Left renal cortex interstitium (tissue), 4 donors: ENCODE measurements around the gene MYL3. TPM values are rescaled to one million over a fixed set of nuclear protein-coding genes. Genes with fewer than 3 reads are reported as not detected.

Source experiments
- DNase-seq, 4 donors: peaks; one replicate each; pipeline ENCODE4 v3.0.0-alpha.2; 2013; ENCODE audit warnings: low read depth in 4 of 4, low spot score in 2 of 4, missing footprints in 1 of 4
- polyA plus RNA-seq, 4 donors: library from polyadenylated mRNA; unstranded; fragments of 120-200 nt; gene quantifications; one replicate each; pipeline ENCODE4 v1.2.1, GENCODE V29; 2013; ENCODE audit not compliant: insufficient read length in 4 of 4

Gene MYL3
- polyA plus RNA-seq, 4 donors: 23.7 to 27.6 (median 24.9) TPM

DNA sequence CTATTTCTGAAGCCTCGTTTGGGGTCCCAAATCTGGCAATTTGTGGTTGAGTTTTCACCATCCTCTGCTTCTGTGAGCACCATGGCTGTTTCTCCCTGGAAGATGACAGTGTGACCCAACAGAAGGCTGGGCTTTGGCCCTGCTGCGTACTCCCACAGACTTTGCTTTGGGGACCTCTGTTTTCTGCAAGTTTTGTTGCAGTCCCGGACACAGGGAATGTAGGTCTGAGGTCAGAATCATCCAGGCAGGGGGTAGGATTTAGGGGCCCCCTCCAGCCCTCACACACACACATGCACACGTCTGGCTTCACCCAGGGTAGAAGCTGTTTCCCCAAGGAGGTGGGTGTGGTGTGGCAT, 20.6 kb upstream of the MYL3 start:
- DNase-seq: no peak

DNA sequence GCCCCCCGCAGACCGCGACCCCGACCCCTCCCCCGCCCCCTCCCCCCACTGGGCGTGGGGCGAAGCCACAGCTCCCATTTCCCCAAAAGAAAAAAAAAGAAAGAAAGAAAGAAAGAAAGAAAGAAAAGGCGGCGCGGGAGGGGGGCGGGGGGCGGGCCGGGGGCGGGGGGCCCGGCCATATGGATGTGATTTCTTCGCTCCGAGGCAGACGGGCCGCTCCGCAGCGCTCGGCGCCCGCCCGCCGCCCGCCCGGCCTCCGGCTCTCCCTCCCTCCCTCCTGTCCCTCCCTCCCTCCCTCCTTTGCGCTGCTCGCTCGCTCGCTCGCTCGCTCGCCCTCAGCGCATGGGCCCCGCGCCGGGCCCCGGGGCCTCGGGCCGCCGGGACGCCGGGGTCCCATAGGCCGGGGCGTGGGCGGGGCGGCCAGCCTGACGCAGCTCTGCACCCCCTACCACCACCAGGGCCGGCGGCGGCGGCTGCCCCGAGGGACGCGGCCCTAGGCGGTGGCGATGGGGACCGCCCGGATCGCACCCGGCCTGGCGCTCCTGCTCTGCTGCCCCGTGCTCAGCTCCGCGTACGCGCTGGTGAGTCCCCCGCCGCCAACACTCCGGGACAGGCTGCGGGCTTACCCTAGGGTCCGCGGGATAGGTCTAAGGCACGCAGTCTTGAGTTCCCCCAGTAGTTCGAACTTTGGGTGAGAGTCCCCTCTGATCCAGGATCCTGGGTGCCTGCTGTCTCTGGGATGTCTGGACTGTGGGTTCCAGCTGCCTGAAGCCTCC, 20.0 kb upstream of the MYL3 start:
- DNase-seq: no peak

DNA sequence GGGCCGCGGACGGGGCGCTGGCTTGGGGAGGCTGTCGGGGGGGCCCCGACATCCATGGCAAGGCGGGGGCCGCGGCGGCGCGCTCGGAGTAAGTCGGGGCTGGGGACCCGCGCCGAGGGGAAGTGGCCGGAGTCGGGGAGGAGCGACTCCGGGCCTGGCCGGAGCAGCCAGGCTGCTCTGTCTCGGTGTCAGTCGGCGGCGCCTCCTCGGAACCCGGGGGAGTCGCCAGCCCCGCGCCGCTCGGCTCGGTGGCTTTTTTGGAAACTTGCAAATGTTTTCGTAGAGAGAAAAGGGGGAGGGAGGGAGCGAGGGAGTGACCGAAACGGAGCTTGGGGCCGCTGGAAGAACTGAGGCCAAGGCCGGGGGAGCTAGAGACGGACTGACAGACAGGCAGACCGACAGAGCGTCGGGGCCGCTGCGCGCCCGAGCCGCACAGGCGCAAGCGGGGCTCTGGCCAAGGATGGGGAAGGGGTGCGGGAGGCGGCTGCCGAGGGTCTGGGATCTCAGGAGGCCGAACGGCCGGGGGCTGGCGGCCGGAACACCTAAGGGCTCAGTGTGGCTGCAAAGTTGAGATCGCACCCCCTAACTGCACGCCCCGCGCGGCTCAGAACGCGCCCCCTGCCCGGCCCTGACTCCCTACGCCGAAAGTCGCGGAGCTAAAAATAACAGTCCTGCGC, 19.3 kb upstream of the MYL3 start:
- DNase-seq: no peak

DNA sequence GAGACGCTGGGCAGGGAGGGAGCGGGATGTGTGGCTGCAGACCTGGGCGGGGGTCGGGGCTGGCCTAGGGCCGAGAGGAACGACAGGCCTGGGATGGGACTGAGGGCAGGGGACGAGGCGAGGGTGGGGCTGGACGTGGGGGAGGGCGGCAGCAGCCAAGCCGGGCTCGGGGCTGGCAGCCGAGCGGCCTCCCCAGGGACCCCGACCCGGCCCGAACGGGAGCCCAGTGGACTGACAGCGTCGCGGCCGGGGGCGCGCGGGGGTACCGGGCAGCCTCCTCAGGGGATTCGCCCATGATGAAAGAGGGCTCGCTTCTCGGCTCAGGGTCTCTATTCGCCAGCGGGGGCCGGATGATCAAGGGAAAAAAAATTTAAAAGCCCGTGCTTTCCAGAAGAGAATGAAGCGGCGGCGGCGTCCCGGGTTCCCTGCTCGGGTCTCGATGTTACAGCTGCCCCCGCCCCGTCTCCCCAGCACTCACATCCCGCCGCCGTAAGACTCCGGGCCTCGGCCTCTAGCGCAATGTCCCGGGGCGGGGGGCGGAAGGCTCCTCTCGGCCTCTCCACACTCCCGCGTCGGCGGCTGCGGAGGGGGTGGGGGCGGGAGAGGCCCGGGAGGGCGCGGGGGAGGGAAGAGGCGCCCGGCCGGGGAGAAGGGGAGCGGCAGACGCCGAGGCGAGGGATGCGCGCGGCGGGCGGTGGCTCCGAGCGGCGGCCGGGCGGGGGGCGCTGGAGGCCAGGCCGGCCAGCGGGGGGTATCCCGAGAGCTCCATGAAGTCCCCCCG, 18.5 kb upstream of the MYL3 start:
- no peak for DNase-seq

DNA sequence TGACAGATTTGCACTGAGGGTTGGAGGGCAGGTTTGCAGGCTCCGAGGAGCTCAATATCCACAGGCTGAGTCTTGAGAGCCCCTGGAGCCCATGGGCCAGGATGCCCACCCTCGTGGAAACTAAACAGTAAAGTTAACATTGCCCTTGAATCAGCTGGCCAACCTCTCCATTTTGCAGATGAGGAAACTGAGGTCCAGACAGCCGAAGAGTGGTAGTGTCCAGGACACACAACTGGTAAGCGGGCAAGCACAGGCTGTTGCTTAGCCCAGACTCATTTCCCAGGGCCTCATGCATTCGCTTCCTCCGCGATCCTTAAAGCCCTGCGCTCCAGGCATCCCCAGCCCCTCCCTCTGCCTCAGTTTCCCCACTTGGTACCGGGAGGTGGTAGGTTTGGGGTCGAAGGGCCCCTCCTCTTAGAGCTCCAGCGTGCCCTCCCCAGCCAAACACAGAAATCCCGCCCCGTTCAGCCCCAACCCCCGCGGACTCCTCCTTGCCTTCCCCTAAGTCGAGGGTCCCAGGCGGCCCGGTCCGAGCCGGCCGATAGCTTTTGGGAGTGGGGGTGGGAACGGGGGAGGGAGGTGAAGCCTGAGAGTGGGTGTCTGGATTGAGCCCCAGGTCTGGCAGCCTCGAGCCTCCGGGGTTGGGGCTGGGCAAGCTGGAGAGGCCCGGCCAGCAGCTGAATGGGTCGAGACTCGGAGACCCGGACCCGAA, 17.8 kb upstream of the MYL3 start:
- DNase-seq: no peak

DNA sequence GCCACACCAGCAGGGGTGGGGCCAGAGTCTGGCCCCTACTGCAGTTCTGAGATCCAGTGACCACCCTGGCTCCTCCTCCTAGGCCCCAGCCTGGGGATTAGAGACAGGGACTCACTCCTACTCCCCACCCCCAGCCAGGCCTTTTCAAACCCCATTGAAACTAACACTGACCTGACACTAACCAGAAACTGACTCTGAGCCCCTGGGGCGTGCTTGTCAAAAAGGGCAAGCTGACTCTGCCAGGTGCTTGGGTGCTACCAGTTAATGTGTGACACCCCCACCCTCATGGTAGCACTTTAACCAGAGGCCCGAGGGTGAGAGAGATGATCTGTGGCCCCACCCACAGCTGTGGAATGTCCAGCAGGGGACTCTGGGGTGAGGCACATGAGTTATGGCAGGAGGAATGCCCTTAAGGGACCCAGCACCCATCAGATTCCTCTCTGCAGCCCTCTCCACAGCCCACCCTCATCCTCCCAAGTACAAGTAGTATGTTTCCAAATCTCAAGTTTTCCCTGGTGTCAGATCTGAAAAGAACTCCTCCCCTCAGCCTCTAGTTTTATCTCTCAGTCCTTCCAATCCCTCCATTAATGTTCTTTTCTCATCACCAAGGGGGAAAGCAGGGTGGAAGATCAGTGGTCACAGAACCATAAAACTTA, 15.7 kb upstream of the MYL3 start:
- DNase-seq: no peak

DNA sequence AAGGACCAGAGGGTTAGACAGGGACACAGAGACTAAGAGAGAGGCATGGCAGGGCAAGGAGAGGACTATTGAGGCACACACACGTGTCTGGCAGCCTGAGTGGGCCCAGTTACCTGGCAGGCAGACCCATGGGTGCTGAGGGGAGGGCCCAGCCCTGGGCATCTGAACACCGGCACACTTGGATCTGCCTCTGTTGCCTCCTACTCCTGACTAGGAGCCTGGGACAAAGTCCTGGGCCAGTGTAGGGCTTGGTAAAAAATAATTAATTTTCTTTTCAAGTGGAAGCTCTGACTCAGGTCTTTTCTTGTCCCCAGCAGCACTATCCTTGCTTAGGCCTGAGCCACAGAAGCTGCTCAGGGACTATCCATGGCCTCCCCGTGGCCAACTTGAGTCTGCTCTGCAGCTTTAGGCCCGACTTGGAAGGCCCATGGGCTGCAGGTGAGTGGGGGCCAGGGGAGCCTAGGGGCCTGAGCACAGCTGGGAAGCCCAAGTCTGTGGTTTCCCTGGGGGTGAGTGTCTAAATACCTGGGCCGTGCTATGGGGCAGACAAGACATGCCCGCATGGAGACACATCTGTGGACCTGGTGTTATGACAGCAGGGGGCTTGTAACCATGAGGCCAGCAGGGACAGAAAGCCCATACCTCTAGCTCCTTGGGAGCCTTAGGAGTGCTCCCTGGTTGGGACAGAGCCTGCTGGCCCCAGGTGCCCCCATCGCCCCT, 14.3 kb upstream of the MYL3 start, which contains the start of gene PTH1R:
Gene PTH1R (plus strand): TSS at position 316 of the 720 bp plus-strand sequence. CDS start 5,839 bp downstream, outside the sequence.
- DNase-seq: no peak

DNA sequence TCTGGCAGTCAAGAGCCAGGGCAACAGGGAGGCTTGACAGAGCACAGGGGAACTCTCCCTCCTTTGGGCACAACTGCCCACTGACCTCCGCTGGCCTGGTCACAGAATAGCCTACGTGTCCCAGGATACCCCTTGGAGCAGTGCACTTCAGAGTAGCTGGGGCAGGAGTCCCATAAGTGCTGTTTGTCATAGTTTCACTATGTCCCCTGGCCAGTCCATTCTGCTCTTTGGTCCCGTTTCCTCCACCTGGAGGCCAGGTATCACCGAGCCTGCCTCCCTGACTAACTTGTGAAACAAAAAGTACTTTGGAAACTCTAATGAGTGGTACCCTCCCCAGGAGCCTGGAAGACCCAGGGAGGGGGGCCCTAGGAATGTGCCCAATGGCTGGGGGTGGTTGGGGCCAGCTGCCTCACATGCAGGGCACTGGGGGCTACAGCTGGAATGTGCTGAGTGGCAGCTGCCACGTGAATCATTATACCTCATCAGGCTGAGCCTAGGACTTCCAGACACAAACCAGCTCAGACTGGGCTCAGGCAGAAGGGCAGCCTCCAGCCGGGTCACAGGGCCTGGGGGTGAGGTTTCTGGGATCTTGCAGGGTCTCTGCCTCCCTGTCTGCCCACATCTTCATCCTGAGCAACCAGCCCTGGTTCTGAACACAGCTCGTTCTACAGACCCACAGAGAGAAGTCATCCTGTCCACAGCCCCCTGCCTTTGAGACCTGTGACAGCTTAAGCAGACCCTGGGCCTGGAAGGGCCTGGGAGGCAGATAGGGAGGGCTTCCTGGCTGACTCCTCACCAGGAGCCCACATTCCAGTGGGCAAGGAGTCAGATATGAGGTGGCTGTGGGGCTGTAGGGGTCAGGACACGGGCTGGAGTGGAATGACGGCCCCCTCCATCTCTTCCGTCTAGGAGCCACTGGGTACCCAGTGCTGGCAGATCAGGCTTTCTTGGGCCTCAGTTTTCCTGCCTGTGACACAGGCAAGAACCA, 13.4 kb upstream of the MYL3 start:
- no peak for DNase-seq

DNA sequence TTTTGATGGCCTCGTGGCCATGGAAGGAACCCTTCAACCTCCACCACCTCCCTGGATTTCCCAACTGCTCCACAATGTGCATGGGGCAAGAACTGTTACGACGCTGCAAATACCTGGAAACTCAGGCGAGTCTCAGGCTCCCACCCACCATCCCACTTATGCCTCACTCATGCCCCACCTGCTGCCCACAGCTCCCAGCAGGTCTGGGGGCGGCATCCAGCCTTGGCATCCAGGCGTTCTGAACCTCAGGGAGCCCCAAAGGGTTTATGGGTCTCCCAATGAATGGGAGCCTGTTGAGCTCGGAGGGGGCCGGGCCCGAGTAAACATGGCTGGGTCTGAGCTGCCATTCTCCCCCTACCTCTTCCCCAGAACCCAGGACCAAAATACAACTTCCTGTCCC, 12.3 kb upstream of the MYL3 start:
- DNase-seq: no peak

DNA sequence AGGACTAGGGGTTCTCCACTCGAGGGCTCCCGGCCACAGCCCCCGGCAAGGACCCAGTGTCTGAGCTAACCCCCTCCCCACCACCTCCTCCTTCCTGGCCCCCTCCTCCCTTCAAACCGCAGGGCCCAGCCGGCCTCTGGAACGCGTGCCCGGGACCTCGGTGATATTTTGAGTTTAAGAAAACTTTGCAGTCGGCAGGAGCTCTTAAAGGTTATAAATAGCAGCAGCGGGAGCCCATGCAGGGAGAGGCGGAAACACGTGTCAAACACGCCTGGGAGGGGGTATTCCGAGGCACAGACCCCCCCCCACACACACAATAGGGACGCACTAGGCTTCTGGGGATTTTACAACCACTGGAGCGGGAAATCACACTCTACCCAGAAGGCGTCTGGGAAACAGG, 11.2 kb upstream of the MYL3 start:
- no peak for DNase-seq

DNA sequence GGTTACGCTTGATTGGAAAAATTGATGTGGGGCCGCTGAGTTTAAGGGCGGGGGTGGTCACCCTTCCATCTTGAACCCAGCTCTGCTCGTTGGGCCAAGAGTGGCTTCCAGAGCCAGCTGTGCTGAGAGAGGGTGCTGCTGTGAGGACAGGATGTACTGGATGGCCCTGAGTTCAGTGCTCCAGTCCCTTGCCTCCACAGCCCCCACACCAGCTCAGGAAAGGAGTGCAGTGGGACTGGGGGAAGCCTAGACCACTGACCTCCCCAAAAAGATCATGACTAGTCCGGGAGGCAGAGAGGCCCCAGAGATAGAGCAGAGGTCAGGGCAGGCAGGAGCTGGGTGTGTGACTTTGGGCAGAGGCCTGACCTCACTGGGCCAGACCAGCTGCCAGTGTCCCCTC, 10.3 kb upstream of the MYL3 start:
- no peak for DNase-seq

DNA sequence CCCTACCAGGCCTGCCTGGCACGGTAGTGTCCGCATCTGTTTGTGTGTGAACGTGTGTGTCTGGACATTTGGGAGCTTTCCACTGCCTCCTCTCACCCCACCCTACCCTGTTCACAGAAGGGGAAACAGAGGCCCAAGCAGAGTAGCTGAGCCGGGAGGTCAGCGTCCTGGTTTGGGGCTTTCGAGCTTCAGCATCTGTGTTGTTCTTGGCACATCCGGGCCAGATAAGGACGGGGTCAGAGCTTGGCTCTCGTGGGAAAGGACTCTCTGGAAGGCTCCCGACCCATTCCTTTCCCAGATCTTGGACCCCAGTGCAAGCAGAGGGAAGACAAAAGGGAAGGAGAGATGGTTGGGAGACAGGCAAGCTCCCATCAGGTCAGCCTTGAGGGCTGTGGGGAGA, 8.0 kb upstream of the MYL3 start:
- DNase-seq: no peak

DNA sequence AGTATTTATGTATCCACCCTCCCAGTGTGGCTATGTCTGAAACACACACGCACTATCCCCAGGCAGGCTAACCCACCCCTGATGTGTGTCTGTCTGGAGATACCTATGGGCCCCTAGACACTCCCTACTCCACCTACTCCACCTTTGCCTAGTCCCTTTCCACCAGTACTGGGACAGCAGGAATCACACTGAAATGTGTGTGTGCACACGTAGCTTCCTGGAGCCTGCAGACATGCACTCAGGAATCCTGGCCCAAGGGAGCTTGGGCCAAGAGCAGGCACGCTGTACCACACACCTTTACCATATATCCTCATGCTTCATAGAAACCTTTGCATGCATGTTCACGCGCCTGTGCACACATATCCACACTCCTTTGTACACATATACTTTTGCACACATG, 7.4 kb upstream of the MYL3 start:
- DNase-seq: no peak

DNA sequence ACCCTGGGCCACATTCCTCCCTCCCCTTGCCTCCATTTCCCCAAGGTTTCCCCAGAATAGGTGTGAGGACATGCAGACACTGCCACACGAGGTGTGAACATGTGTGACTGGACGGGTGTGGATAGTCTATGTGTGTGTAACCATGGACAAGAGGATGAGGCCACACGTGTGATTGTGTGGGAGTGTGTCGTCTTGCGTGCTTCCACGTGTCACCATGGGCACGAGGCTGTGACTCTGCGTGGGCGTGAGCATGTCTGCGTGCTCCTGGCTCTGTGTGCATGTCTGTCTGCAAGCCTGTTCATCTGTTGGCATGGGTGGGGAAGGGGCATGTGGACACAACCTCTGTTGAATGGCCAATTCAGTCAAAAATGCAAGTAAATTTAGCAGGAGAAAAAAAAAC, 6.2 kb upstream of the MYL3 start:
- no peak for DNase-seq

DNA sequence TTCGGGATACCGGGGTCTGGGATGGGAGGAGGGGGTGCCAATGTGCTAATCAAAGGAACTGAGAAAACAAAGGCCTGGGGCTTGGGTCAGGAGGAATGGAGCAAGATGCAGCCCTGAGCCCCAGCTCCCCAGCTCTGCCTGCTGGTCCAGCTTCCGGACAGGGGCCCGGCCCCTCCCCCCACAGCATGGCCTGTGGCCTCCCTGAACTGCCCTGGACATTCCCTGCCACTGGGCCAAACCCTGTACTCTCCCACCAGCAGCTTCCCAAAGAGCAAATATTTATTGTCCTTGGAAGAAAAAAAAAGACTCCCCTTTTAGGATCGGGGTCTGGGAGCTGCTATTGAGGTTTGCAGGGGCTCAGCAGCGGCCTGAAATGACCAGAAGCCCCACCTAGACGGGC, 5.7 kb upstream of the MYL3 start:
- DNase-seq: no peak

DNA sequence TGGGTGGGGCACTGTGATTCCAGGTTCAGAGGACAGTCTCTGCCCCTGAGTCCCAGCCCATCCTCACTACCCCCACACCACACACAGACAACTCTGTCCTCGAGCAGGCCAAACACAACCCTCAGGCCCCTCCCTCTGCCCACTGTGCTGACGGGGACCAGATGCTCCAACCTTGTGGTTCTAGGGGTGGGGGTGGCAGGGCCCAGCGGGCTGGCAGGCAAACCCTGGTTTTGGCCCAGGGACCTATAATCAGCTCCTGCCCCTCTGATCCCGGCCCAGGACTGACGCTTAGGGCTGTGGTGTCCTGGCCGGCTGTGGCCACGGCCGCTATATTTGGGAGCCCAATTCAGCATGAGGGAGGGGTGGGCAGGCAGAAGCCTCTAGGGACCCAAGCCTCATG, 5.0 kb upstream of the MYL3 start:
- DNase-seq: no peak

DNA sequence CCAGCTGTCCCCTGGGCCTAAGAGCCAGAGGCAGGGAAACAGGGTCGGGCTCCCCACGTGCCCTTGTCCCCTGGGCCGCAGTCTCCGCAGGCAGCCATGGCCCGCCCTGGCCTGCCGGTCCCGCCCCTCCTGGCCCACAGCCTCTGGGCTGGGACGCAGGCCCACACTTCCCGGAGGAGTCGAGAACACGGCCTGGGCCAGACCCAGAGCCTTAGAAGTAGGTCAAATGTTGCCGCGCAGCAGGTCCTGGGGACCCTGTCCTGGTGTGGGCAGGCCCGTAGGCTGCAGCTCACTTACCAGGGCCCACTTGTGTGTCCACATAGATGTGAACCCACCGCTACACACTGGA, 4.3 kb upstream of the MYL3 start:
- no peak for DNase-seq

DNA sequence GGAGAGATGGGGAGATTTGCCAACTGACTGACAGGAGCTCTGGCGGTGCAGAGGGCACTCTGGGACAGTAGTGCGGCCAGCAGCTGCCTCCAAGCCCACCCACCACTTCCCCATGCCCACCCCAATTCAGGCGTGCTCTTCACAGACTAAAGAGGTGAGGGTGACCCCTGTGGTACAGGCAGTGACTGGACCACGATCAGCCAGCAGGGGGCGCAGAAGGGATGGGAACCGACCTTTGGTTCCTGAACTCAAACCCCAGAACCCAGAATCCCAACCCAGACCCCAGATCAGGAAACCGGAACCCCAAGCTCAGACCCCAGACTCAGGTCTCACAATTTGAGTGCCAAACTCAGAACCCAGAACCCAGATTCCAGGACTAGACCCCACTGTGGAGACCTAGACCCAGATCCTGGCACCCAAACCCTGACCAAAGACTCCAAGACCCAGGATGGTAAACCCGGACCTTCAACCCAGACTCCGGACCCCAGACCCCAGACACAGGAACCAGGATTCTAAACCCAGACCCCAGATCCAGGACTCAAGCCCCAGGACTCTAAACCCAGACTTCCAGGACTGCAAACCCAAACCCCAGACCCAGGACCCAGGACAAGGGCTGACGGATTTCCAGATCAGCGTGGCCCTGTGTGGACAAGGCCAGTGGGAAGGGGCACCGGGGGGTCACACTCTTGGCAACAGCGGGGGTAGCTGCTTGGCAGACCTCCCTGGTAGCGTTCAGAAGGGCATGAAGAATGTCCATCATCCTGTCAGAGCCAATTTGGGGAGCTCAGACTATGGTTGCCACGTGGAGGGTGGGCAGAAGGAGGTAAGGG, 3.7 kb upstream of the MYL3 start:
- no peak for DNase-seq
